GM12801 (cell line): ENCODE data around the gene PTPRM.

ENCODE experiments used
- TF ChIP-seq, protein P1 (sequence below): IDR thresholded peaks from one replicate; pipeline ENCODE4 v1.5.1; 2011; ENCODE audit warnings: control low read depth; ENCODE audit not compliant: insufficient read length; ENCODE audit errors: extremely low read depth

PTPRM gene

GRCh38 chr18:7896161-7896560, 329.0 kb downstream of the PTPRM start:
- TF ChIP-seq, protein P1, sequence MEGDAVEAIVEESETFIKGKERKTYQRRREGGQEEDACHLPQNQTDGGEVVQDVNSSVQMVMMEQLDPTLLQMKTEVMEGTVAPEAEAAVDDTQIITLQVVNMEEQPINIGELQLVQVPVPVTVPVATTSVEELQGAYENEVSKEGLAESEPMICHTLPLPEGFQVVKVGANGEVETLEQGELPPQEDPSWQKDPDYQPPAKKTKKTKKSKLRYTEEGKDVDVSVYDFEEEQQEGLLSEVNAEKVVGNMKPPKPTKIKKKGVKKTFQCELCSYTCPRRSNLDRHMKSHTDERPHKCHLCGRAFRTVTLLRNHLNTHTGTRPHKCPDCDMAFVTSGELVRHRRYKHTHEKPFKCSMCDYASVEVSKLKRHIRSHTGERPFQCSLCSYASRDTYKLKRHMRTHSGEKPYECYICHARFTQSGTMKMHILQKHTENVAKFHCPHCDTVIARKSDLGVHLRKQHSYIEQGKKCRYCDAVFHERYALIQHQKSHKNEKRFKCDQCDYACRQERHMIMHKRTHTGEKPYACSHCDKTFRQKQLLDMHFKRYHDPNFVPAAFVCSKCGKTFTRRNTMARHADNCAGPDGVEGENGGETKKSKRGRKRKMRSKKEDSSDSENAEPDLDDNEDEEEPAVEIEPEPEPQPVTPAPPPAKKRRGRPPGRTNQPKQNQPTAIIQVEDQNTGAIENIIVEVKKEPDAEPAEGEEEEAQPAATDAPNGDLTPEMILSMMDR, result no peak

DNA sequence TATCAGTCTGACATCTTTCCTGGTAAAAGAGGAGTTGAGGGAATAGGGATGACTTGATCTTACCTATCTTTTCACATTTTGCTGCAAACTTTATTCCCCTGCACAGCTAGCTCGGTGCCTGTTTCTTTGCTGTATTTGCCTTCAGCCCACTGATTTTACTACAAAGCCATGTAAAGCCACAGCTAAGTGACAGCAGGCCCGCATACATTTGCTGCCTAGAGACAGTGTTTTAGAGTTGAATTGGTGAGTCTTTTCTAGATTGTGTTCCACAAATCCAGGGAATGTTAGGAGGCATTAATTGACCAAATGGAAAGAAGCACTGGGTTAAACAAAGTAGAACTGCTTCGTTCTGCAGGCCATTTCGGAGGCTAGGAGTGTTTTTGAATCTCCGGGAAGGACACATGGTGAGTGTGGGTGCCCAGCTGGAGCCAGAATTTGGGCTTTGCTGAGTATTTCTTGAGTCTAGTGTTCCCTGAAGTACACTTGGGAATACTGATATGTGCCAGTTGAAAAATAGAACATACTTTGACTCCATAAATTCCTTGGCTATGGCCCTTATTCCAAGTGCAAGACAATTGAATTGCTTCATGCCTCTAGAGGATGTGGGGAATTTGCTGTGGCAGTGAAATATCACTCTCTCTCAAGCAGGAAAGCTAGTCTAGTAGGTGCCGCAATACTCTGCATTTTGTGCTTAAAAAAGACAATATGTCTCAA, 329.8 kb downstream of the PTPRM start:
- TF ChIP-seq, protein P1, result no peak

DNA sequence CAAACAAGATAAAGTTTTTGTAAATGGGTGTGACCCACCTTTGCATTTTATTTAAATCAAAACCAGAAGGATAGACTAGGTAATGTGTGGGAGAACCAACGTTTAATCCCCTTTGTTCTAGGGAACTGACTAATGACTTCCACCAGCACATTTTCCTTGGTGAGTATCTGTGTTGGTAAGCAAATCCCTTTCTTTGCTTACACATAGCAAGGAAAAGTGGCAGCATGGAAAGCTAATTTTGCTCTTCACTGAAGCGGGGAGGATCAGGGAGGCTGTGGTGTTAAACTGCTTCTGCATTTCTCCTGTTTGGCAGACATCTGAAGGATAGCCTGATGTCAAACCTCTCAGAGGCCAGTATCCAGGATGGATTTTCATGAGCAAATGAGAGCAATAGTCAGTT, 331.1 kb downstream of the PTPRM start:
- TF ChIP-seq, protein P1, result no peak

DNA sequence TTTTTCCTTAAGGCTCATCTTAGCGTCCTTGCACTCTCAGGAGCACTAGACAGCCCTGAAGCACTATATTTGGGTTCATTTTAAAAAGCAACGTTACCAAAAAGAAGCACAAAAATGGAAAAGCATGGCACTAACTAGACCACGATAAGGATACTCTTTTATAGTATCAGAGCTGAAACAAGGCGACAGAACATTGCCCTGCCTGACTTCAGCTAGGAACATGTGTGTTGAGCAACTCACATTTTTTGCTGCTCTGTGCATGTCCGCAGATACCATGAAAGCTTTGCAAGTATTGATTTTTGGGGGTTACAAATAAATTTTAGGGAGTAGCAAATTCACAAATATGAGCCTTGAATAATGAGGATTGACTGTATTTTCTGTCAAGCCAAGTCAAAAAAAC, 332.0 kb downstream of the PTPRM start:
- TF ChIP-seq, protein P1, result no peak

DNA sequence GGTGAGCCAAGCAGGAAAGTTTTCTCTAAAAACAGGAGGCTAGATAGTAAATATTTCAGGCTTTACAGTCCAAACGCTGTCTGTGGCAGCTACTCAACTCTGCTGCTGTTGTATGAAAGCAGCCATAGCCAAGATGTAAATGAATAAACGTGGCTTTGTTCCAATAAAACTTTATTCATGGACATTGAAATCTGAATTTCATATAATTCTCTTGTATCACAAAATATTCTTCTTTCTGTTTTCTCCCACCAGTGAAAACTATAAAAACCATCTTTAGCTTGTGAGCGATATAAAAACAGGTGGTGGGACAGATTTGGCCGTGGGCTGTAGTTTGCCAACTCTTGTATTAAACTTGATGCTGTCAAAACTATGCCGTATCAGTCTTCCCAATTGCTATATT, 333.0 kb downstream of the PTPRM start:
- TF ChIP-seq, protein P1, result no peak

GRCh38 chr18:7901657-7902056, 334.5 kb downstream of the PTPRM start:
- TF ChIP-seq, protein P1, result no peak

- TF ChIP-seq, protein P1, result no peak
These were observed 335.3 kb downstream of the PTPRM start for GRCh38 chr18:7902399-7902839.
